ENCODE results near the gene CDK6. TPM values are rescaled to one million over a fixed set of nuclear protein-coding genes. Genes with fewer than 3 reads are reported as not detected.

CDK6 gene
- total RNA-seq, 1 donor from 2014 or later: 6.0 TPM

DNA sequence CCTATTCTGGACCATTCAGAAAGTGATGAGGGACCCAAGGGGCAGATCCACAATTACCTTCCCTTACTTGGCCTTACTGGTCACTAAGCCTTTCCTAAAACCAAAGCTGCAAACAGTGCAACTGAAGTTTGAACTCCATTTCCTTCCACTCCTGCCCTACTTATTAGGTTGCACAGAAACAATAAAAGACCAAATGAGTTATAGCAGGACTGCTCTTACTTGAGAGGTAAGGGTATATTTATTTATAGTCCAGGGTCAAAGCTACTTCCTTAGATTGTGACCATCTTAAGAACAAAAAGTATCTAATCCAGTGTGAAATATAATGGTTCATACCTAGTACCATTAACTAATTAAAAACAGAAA, 27.0 kb downstream of the CDK6 start:
- no peaks in the 10 kb centered on the region for H3K36me3 ChIP-seq
- no peaks in the 10 kb centered on the region for H4K20me1 ChIP-seq (ENCODE audit: low read depth)
- H3F3A ChIP-seq (ENCODE audit: low read depth): no peaks in the 10 kb centered on the region
- H3K9me3 Mint-ChIP-seq: peaks cover 3% of the 10 kb centered on the region
- H3K4me1 Mint-ChIP-seq: peaks cover 8% of the 10 kb centered on the region
- H3K4me3 Mint-ChIP-seq: no peak overlapping the region
- no peak overlapping the region for H3K4me3 ChIP-seq
- no peaks in the 10 kb centered on the region for H3K27me3 Mint-ChIP-seq (ENCODE audit: insufficient read depth, low read depth)
- no peak for TF ChIP-seq EZH2phosphoT487 (IDR thresholded peaks at IDR 0.05)
- no peak for TF ChIP-seq EZH2 (IDR thresholded peaks at IDR 0.05)
- TF ChIP-seq, protein P1, sequence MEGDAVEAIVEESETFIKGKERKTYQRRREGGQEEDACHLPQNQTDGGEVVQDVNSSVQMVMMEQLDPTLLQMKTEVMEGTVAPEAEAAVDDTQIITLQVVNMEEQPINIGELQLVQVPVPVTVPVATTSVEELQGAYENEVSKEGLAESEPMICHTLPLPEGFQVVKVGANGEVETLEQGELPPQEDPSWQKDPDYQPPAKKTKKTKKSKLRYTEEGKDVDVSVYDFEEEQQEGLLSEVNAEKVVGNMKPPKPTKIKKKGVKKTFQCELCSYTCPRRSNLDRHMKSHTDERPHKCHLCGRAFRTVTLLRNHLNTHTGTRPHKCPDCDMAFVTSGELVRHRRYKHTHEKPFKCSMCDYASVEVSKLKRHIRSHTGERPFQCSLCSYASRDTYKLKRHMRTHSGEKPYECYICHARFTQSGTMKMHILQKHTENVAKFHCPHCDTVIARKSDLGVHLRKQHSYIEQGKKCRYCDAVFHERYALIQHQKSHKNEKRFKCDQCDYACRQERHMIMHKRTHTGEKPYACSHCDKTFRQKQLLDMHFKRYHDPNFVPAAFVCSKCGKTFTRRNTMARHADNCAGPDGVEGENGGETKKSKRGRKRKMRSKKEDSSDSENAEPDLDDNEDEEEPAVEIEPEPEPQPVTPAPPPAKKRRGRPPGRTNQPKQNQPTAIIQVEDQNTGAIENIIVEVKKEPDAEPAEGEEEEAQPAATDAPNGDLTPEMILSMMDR (IDR thresholded peaks at IDR 0.05): no peak
- no peak overlapping the region for H3K27ac ChIP-seq
- no peaks in the 10 kb centered on the region for H3K27me3 ChIP-seq
- no peaks in the 10 kb centered on the region for H3K79me2 ChIP-seq (ENCODE audit: low read depth)
- no peak overlapping the region for H3K27ac Mint-ChIP-seq
- no peak for DNase-seq (ENCODE audit: low spot score)
- H3K9ac ChIP-seq: no peak overlapping the region
- H3K4me1 ChIP-seq: no peaks in the 10 kb centered on the region
- no peak overlapping the region for H3K4me2 ChIP-seq
- H2AFZ ChIP-seq (replicated peaks): no peak overlapping the region
- peaks cover 23% of the 10 kb centered on the region for H3K36me3 Mint-ChIP-seq
- no peaks in the 10 kb centered on the region for H3K9me3 ChIP-seq (ENCODE audit: low read depth)

GRCh38 chr7:92808635-92809034, 27.7 kb downstream of the CDK6 start:
- no peak overlapping the region for H3K27ac ChIP-seq
- no peak overlapping the region for H3K27ac Mint-ChIP-seq
- no peaks in the 10 kb centered on the region for H3K4me1 ChIP-seq
- no peak for DNase-seq (ENCODE audit: low spot score)
- no peaks in the 10 kb centered on the region for H4K20me1 ChIP-seq (ENCODE audit: low read depth)
- no peaks in the 10 kb centered on the region for H3K27me3 ChIP-seq
- peaks cover 8% of the 10 kb centered on the region for H3K4me1 Mint-ChIP-seq
- no peaks in the 10 kb centered on the region for H3K27me3 Mint-ChIP-seq (ENCODE audit: insufficient read depth, low read depth)
- no peaks in the 10 kb centered on the region for H3F3A ChIP-seq (ENCODE audit: low read depth)
- H3K9ac ChIP-seq: no peak overlapping the region
- H3K4me3 ChIP-seq: no peak overlapping the region
- no peaks in the 10 kb centered on the region for H3K36me3 ChIP-seq
- TF ChIP-seq, protein P1 (IDR thresholded peaks at IDR 0.05): no peak
- TF ChIP-seq EZH2 (IDR thresholded peaks at IDR 0.05) (no peak), EZH2phosphoT487 (IDR thresholded peaks at IDR 0.05) (no peak)
- H3K4me2 ChIP-seq: no peak overlapping the region
- no peak overlapping the region for H2AFZ ChIP-seq (replicated peaks)
- H3K4me3 Mint-ChIP-seq: no peak overlapping the region
- H3K9me3 ChIP-seq (ENCODE audit: low read depth): no peaks in the 10 kb centered on the region
- no peaks in the 10 kb centered on the region for H3K79me2 ChIP-seq (ENCODE audit: low read depth)
- peaks cover 3% of the 10 kb centered on the region for H3K9me3 Mint-ChIP-seq
- H3K36me3 Mint-ChIP-seq: peaks cover 28% of the 10 kb centered on the region

- Histone ChIP-seq H3K9ac (no peak overlapping the region), H3K4me2 (no peak overlapping the region), H4K20me1 (ENCODE audit: low read depth) (no peaks in the 10 kb centered on the region), H3K27ac (no peak overlapping the region), H3F3A (ENCODE audit: low read depth) (no peaks in the 10 kb centered on the region), H3K36me3 (no peaks in the 10 kb centered on the region), H3K27me3 (no peaks in the 10 kb centered on the region), H2AFZ (replicated peaks) (no peak overlapping the region), H3K4me3 (no peak overlapping the region), H3K9me3 (ENCODE audit: low read depth) (no peaks in the 10 kb centered on the region), H3K79me2 (ENCODE audit: low read depth) (no peaks in the 10 kb centered on the region), H3K4me1 (no peaks in the 10 kb centered on the region)
- Mint-ChIP-seq H3K27me3 (ENCODE audit: insufficient read depth, low read depth) (no peaks in the 10 kb centered on the region), H3K4me1 (peaks cover 8% of the 10 kb centered on the region), H3K36me3 (peaks cover 33% of the 10 kb centered on the region), H3K9me3 (peaks cover 3% of the 10 kb centered on the region), H3K27ac (no peak overlapping the region), H3K4me3 (no peak overlapping the region)
- TF ChIP-seq EZH2 (IDR thresholded peaks at IDR 0.05) (no peak), EZH2phosphoT487 (IDR thresholded peaks at IDR 0.05) (no peak)
- TF ChIP-seq, protein P1 (IDR thresholded peaks at IDR 0.05): no peak
- DNase-seq (ENCODE audit: low spot score): no peak
These were observed 28.4 kb downstream of the CDK6 start for GRCh38 chr7:92808006-92808405.

All from neural progenitor cell (in vitro differentiated cells).